DND-41 (cell line): Measurements from ENCODE around the gene MTCP1.

ENCODE experiments used
- CTCF ChIP-seq: IDR thresholded peaks from 2 replicates; pipeline ENCODE4 v1.5.1; 2012; ENCODE audit warnings: borderline replicate concordance, low read length, moderate library complexity, mild to moderate bottlenecking; ENCODE audit not compliant: poor library complexity, severe bottlenecking; ENCODE audit errors: extremely low read depth
- EZH2 ChIP-seq: IDR thresholded peaks from 3 replicates; pipeline ENCODE4 v1.6.1; 2012; ENCODE audit warnings: borderline replicate concordance, low read depth, mild to moderate bottlenecking, moderate library complexity, low read length, inconsistent platforms; ENCODE audit not compliant: severe bottlenecking

GRCh38 chrX:155070038-155070437, 898 bp downstream of the MTCP1 start:
- TF ChIP-seq CTCF = no peak
- no peak for TF ChIP-seq EZH2
